Activated gamma-delta T cell treated with Interleukin-2 at 50 U/mL for 16 hours (primary cell): ENCODE results near the gene NPY2R.

Experiments
- DNase-seq: peaks from one replicate; pipeline ENCODE4 v3.0.0-alpha.2; 2020

NPY2R gene

DNA sequence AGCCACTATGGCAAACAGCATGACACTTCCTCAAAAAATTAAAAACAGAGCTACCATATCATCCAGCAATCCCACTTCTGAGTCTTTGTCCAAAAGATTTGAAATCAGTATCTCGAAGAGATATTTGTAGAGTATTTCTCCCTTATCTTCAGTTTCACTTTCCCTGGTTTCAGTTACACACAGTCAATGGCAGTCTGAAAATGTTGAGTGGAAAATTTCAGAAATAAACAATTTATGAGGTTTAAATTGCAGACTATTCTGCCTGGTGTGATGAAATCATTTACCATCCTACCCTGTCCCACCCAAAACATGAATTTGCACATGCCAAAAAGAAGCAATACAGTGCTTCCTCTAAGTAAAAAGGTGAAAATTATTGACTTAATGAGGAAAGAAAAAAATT is 43.9 kb downstream of the NPY2R start:
- DNase-seq: no peak

DNA sequence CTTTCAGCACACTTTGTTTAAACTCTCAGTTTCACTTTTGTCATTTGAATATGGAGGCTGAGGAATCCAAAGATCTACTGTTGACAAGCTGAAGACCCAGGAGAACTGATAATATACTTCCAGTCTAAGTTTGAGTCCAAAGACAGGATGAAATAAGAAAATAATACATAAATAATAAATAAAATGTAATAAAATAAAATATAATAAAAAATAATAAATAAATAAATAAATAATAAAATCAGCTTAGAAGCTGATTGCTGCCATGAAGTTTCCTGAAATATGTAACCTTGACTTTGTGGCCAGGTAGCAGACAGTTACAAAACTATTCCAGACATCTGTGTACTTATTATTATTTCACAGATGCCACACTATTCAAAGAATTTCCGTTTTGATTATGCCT is 55.0 kb downstream of the NPY2R start:
- DNase-seq: no peak

DNA sequence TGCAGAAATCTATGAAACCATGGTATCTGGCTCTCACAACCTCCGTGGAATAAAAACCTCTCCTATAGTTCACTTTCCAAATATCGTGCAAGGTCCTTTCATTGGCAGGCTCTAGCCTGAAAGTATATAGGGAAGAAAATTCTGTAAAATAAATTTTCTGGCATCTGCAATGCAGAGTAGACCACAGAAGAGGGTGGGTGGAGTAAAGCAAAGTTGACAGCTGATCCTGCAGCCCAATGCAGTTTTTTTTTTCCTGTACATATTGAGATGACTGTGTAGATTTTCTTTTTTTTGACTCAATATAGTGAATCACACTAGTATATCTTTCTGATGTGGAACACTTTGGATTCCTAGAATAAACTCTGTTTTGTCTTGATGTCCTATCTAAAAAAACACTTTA is 56.7 kb downstream of the NPY2R start:
- no peak for DNase-seq
